GM21737 (cell line): ENCODE data around the gene DNAJC5G.
"Not testable (repeated sequence)": the region's sequence is repeated elsewhere in the genome, so short reads cannot be mapped to it uniquely, and the experiment has no call there.

Experiments
- ATAC-seq: cut with Tn5 transposase; IDR thresholded peaks from one replicate; pipeline ENCODE4 v1.9.1; 2021; ENCODE audit warnings: mild to moderate bottlenecking, moderate library complexity; ENCODE audit not compliant: unreplicated experiment

The DNAJC5G gene

DNA sequence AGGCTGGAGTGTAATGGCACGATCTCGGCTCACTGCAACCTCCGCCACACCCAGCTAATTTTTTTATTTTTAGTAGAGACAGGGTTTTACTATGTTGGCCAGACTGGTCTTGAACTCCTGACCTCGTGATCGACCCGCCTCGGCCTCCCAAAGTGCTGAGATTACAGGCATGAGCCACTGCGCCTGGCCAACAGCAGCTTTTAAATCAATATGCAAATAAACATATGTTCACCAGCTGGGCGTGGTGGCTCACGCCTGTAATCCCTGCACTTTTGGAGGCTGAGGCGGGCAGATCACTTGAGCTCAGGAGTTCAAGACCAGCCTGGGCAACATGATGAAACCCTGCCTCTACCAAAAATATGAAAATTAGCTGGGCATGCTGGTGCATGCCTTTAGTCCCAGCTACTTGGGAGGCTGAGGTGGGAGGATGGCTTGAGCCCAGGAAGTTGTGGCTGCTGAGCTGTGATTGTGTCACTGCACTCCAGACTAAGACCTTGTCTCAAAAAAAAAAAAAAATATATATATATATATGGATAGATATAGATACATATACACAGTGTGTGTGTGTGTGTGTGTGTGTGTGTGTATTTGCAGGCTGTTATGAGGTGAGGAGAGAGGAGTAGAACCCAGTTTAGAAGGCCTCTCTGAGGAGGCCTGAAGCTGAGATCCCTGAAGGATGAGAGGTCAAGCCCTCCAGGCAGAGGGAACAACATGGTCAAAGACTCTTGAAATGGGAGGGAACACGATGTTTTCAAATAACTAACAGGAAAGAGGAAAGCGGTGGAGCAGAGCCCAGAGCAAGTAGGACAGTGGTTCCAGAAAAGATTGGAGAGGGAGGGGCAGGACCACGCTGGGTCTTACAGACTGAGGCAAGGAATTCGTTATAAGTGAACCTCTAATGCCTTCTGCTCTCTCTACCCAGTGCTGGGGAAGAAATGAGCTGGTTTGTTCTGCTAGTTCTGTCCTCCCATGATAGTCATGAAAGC, 2.4 kb upstream of the DNAJC5G start:
- ATAC-seq, result not testable (repeated sequence)

- ATAC-seq, result no peak
Measured at GRCh38 chr2:27278010-27278409, 2.8 kb downstream of the DNAJC5G start.

GRCh38 chr2:27280826-27281225, 5.6 kb downstream of the DNAJC5G start:
- no peak for ATAC-seq

- no peak for ATAC-seq
Measured at GRCh38 chr2:27281442-27281841, 6.2 kb downstream of the DNAJC5G start.

DNA sequence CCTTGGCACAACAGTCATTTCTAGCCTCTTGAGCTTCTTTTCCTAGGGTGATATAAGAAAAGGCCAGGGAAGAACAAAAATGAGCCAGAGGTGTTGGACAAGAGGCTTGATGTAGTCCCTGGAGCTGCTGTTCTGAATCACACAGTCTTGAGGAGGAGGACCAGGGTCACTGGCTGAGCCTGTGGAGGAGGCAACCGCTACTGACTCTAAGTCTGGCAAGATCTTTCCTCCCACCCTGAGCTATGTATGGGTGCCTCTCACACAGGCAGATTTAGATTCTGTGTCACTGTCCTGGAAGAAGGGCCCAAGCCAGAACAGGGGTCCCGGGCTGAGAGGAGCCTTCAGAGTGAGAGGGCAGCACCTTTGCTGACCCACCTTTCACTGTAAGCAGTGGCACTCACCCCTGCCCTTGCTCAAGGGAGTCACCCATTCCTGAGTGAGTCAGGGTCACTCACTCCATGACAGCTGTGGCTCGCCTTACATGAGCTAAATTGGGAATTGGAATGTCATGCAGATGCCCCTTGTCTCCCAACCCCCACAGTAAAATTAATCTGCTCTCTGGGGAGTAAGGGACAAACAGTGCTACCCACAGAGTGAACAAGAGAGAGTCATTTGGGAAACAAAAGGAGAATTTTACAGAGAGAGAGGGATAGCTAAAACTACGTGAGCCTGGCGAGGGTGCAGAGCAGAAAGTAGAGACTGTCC, 6.8 kb downstream of the DNAJC5G start, which contains the start of gene TRIM54:
TRIM54 (plus strand) TSS at position 575 of the 705 bp plus-strand sequence. CDS start 303 bp downstream, outside the sequence.
- no peak for ATAC-seq

- no peak for ATAC-seq
Measured at GRCh38 chr2:27282892-27283291, 7.7 kb downstream of the DNAJC5G start.

GRCh38 chr2:27284996-27285395, 9.8 kb downstream of the DNAJC5G start:
- no peak for ATAC-seq

DNA sequence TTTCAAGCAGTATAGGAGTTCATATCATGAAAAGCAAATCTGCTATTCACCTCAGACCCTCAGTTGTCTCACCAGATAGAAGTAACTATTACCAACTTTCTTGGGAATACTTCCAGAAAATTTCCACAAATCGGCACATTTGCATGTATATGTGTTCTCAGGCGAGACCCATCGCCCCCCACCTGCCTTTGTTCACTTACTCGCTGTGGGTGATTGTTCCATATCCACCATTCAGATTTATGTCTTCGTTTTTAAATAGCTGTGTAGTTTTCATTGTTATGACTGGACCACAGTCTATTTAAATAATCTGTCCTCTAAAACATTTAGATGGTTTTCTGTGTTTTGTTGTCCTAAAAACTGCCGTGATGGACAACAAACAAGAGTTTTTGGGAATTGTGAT, 10.2 kb downstream of the DNAJC5G start:
- ATAC-seq, result no peak

DNA sequence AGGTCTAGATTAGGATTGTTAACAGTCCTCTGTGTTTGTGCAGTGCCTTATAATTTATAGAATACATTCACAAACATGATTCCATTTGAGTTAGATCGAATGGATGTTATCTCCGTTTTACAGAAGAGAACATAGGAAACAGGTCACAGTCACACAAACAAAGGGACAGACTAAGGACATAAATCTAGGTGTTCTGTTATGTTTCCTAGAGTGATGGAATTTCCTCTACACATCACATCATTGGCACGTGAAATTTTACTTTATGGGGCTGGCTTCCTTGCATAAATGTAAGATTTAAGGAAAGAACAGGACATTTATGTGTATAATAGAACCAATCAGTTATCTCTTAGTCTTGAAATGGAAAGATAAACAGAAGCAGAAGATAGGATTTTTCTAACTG, 13.4 kb downstream of the DNAJC5G start:
- ATAC-seq, result no peak

- ATAC-seq, result no peak
Measured at GRCh38 chr2:27290549-27290948, 15.3 kb downstream of the DNAJC5G start.

- ATAC-seq, result no peak
Measured at GRCh38 chr2:27291865-27292264, 16.6 kb downstream of the DNAJC5G start.

DNA sequence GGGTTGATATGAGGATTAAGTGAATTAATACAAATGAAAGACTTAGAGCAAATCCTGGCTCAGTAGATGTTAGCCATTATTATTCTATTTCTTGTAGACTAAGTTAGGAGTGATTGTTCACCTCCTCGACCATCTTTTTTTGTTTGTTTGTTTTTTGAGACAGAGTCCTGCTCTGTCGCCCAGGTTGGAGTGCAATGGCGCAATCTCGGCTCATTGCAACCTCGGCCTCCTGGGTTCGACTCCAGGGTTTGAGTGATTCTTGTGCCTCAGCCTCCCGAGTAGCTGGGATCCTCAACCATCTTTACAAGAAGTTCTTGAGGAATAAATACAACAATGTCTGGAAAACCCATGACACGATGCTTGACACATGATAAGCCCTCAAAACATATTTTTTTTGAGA, 19.7 kb downstream of the DNAJC5G start:
- ATAC-seq, result no peak

- ATAC-seq, result no peak
Measured at GRCh38 chr2:27296481-27296880, 21.2 kb downstream of the DNAJC5G start.

DNA sequence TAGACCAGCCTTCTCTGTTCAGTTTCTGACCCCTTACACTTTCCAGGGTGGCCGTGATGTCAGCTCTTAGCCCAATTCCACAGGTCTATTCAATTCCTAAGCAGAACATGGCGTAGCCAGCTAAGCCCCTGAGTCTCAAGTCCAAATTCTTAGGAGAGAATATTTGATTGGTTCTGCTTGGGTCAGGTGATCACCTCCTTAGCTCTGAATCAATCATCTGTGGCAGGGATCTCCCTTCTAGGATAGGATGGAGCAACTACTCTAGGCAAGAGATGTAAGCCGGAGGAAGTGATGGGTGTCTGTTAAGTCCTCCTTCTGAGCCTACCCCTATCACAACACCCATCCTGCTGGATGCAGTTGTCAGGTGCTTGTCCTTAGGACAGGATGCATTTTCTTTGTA, 22.0 kb downstream of the DNAJC5G start:
- ATAC-seq, result no peak

GRCh38 chr2:27298391-27299080, 23.3 kb downstream of the DNAJC5G start:
- no peak for ATAC-seq

GRCh38 chr2:27300606-27301005, 25.4 kb downstream of the DNAJC5G start:
- ATAC-seq, result not testable (repeated sequence)

GRCh38 chr2:27303093-27304025, 28.1 kb downstream of the DNAJC5G start:
- no peak for ATAC-seq

GRCh38 chr2:27304488-27305240, 29.4 kb downstream of the DNAJC5G start:
- ATAC-seq, result no peak

DNA sequence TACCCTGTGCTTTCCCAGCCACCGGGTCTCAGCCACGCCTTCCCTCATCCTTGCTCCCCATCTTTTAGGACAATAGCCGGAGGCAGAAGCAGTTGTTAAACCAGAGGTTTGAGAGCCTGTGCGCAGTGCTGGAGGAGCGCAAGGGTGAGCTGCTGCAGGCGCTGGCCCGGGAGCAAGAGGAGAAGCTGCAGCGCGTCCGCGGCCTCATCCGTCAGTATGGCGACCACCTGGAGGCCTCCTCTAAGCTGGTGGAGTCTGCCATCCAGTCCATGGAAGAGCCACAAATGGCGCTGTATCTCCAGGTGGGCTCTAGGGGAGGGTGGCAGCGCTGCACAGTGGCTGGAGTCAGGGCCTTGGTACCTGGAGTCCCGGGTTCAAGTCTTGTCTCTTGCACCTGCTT, 30.3 kb downstream of the DNAJC5G start:
- ATAC-seq, result no peak
